GM18861 (cell line): ENCODE data around the gene FOXR1.

Experiments
- ATAC-seq: cut with Tn5 transposase; IDR thresholded peaks from one replicate; pipeline ENCODE4 v1.9.1; 2021; ENCODE audit not compliant: unreplicated experiment

Gene FOXR1

GRCh38 chr11:118971646-118972045, at the start of gene FOXR1:
Gene FOXR1 (plus strand): TSS chr11:118971761. CDS start chr11:118971932, 171 bp downstream.
- no peak for ATAC-seq

- no peak for ATAC-seq
These were observed 49.4 kb upstream of the FOXR1 start for GRCh38 chr11:118921929-118922744.

- ATAC-seq, result no peak
These were observed 48.6 kb upstream of the FOXR1 start for GRCh38 chr11:118922745-118923627.

- no peak for ATAC-seq
These were observed 47.6 kb upstream of the FOXR1 start for GRCh38 chr11:118923721-118924587.

GRCh38 chr11:118924591-118925585, 46.7 kb upstream of the FOXR1 start:
- no peak for ATAC-seq

- no peak for ATAC-seq
These were observed 43.9 kb upstream of the FOXR1 start for GRCh38 chr11:118927554-118928100.

- peak; percentile 35 for ATAC-seq
These were observed 43.3 kb upstream of the FOXR1 start for GRCh38 chr11:118928101-118928869.

GRCh38 chr11:118928870-118929500, 42.6 kb upstream of the FOXR1 start:
- ATAC-seq, result no peak

GRCh38 chr11:118929501-118930093, 42.0 kb upstream of the FOXR1 start:
- no peak for ATAC-seq

GRCh38 chr11:118930094-118930712, 41.4 kb upstream of the FOXR1 start:
- ATAC-seq, result no peak

- ATAC-seq, result no peak
These were observed 40.0 kb upstream of the FOXR1 start for GRCh38 chr11:118931571-118931970.

GRCh38 chr11:118933486-118933885, 38.1 kb upstream of the FOXR1 start:
- no peak for ATAC-seq

- ATAC-seq, result no peak
These were observed 36.2 kb upstream of the FOXR1 start for GRCh38 chr11:118935376-118935775.

- ATAC-seq, result no peak
These were observed 32.8 kb upstream of the FOXR1 start for GRCh38 chr11:118938491-118939403.

- ATAC-seq, result no peak
These were observed 32.1 kb upstream of the FOXR1 start for GRCh38 chr11:118939404-118939915.

- no peak for ATAC-seq
These were observed 31.5 kb upstream of the FOXR1 start for GRCh38 chr11:118939953-118940598.
